Measurements from ENCODE around the gene SIRT6. TPM values are rescaled to one million over a fixed set of nuclear protein-coding genes. Genes with fewer than 3 reads are reported as not detected.
A peak's percentile ranks its signal among the peaks of the same experiment; 100 is the strongest.

Gene SIRT6
- total and polyA plus RNA-seq, 9 of the 15 experiments (the other 6 are each of a cell fraction or from before 2014, with no cell fraction given), result 1.4 to 41.1 (median 10.2) TPM

- in situ Hi-C loops (cut with MboI), result no loop called here
- Histone ChIP-seq H3K36me3 (ENCODE audit: control insufficient read depth, insufficient read depth, low read length) (no peaks in the 10 kb centered on the region), H4K20me1 (replicated peaks; ENCODE audit: control insufficient read depth, insufficient read depth, low read length) (0 out of 2 replicates have a peak, but pooled peaks cover 4% of the 10 kb centered on the region), H3K4me2 (ENCODE audit: insufficient read depth, low read length) (no peak overlapping the region), H3K4me1 (replicated peaks in 1 of 2; ENCODE audit: control insufficient read depth in 2 of 2, insufficient read depth in 2 of 2, low read length in 2 of 2) (peaks cover 8 to 25% of the 10 kb centered on the region in 2 experiments; a peak in 4 of 5 replicates), H3K9me1 (ENCODE audit: control insufficient read depth, insufficient read depth, low read length) (no peaks in the 10 kb centered on the region), H3K27me3 (ENCODE audit: control insufficient read depth in 2 of 2, insufficient read depth in 2 of 2, low read length in 2 of 2) (peaks cover 0 to 21% of the 10 kb centered on the region in 2 experiments; a peak in 2 of 5 replicates), H3K4me3 (no peak overlapping the region), H2AFZ (ENCODE audit: low read depth, low read length) (no peak overlapping the region), H3K79me2 (ENCODE audit: control insufficient read depth, insufficient read depth, low read length) (no peaks in the 10 kb centered on the region), H3K27ac (ENCODE audit: extremely low read depth, low read depth, low read length) (no peak overlapping the region), H3K9ac (ENCODE audit: insufficient read depth in 1 of 2, low read depth in 2 of 2, low read length in 2 of 2) (peak overlapping the region in 1 of 2 experiments; percentile 62; a peak in 2 of 4 replicates), H3K9me3 (replicated peaks; ENCODE audit: control insufficient read depth, insufficient read depth, low read depth, low read length) (no peaks in the 10 kb centered on the region)
- intact Hi-C loops (cut with micrococcal nuclease), result no loop called here
- WGBS (ENCODE audit: insufficient coverage, low coverage, missing lambda C conversion rate), result 22% methylated on average over 15 of the region's 15 CpGs
- DNase-seq (ENCODE audit: extremely low read depth in 1 of 4, low spot score in 3 of 4), result peak in 3 of 4 experiments; percentile 13 to 34 (median 33)
- ATAC-seq, result peak; percentile 52; the same call in 2 of the 3 replicates
- FAIRE-seq, result no peak
- CTCF ChIA-PET (ENCODE audit: low intra/inter-chr PET ratio), result no interaction called here
- BruUV-seq (replicated peaks), result no TSS peak
- POLR2A ChIA-PET, result no interaction called here
- TF ChIP-seq SMAD4 (CRISPR knock-in tag; conservative IDR thresholded peaks at IDR 0.05) (no peak), HNRNPL (IDR thresholded peaks at IDR 0.05; ENCODE audit: low read depth, low read length) (no peak), HIVEP1 (CRISPR knock-in tag; IDR thresholded peaks at IDR 0.05) (no peak), ZNF696 (CRISPR knock-in tag; conservative IDR thresholded peaks at IDR 0.05) (no peak), SMAD2 (IDR thresholded peaks at IDR 0.05; ENCODE audit: low read depth, low read length) (no peak), PCBP1 (IDR thresholded peaks at IDR 0.05; ENCODE audit: low read depth, low read length, poor library complexity, severe bottlenecking) (no peak), PHF20 (IDR thresholded peaks at IDR 0.05; ENCODE audit: partially characterized antibody) (no peak), BMI1 (IDR thresholded peaks at IDR 0.05; ENCODE audit: low read length) (no peak), ZBTB1 (CRISPR knock-in tag; IDR thresholded peaks at IDR 0.05; ENCODE audit: borderline replicate concordance, low read depth) (0 out of 2 replicates have a peak, but pooled peaks have one; percentile 30), DMBX1 (CRISPR knock-in tag; IDR thresholded peaks at IDR 0.05; ENCODE audit: borderline replicate concordance) (no peak), PML (IDR thresholded peaks at IDR 0.05; ENCODE audit: low read length) (no peak), HMG20A (CRISPR knock-in tag; conservative IDR thresholded peaks at IDR 0.05) (no peak), SMAD3 (CRISPR knock-in tag; conservative IDR thresholded peaks at IDR 0.05) (no peak), IRF9 (tag; IDR thresholded peaks at IDR 0.05) (no peak), ID3 (CRISPR knock-in tag; IDR thresholded peaks at IDR 0.05) (no peak), ID3 (tag; IDR thresholded peaks at IDR 0.05) (no peak), ZNF655 (CRISPR knock-in tag; IDR thresholded peaks at IDR 0.05) (no peak), ZNF668 (CRISPR knock-in tag; IDR thresholded peaks at IDR 0.05) (no peak)
- TF ChIP-seq, protein P1, sequence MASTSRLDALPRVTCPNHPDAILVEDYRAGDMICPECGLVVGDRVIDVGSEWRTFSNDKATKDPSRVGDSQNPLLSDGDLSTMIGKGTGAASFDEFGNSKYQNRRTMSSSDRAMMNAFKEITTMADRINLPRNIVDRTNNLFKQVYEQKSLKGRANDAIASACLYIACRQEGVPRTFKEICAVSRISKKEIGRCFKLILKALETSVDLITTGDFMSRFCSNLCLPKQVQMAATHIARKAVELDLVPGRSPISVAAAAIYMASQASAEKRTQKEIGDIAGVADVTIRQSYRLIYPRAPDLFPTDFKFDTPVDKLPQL (IDR thresholded peaks at IDR 0.05; ENCODE audit: extremely low read depth, insufficient read length), result no peak
Observed at GRCh38 chr19:4224470-4224869, 42.1 kb upstream of the SIRT6 start.

Measured in K562 (cell line).